NCI-H82 treated with DMSO at 0.1 percent for 48 hours (cell line): Measurements from ENCODE around the gene ANXA11.
A peak's percentile ranks its signal among the peaks of the same experiment; 100 is the strongest.

Experiments
- DNase-seq: peaks from one replicate; lab custom pipeline; 2025; ENCODE audit not compliant: unreplicated experiment; lab: John Stamatoyannopoulos, UW

ANXA11 gene

GRCh38 chr10:80188713-80189112 is 16.6 kb downstream of the ANXA11 start:
- no peak for DNase-seq

GRCh38 chr10:80187465-80188409 is 17.6 kb downstream of the ANXA11 start:
- no peak for DNase-seq

GRCh38 chr10:80187060-80187459 is 18.3 kb downstream of the ANXA11 start:
- no peak for DNase-seq

GRCh38 chr10:80186364-80187012 is 18.8 kb downstream of the ANXA11 start:
- DNase-seq = no peak

- no peak for DNase-seq
These were observed 19.6 kb downstream of the ANXA11 start for GRCh38 chr10:80185578-80186299.

- DNase-seq = no peak
These were observed 21.0 kb downstream of the ANXA11 start for GRCh38 chr10:80184291-80184690.

GRCh38 chr10:80183436-80183835 is 21.9 kb downstream of the ANXA11 start:
- no peak for DNase-seq

- DNase-seq = no peak
These were observed 22.4 kb downstream of the ANXA11 start for GRCh38 chr10:80182986-80183385.

GRCh38 chr10:80177781-80178636 is 27.3 kb downstream of the ANXA11 start:
- DNase-seq = no peak

- DNase-seq = no peak
These were observed 28.8 kb downstream of the ANXA11 start for GRCh38 chr10:80176526-80176925.

GRCh38 chr10:80174641-80175395 is 30.5 kb downstream of the ANXA11 start:
- DNase-seq = no peak

- DNase-seq = no peak
These were observed 31.9 kb downstream of the ANXA11 start for GRCh38 chr10:80173466-80173865.

GRCh38 chr10:80172896-80173295 is 32.4 kb downstream of the ANXA11 start:
- no peak for DNase-seq

GRCh38 chr10:80171248-80171660 is 34.1 kb downstream of the ANXA11 start:
- DNase-seq = no peak

- no peak for DNase-seq
These were observed 34.7 kb downstream of the ANXA11 start for GRCh38 chr10:80170641-80171040.

- no peak for DNase-seq
These were observed 35.3 kb downstream of the ANXA11 start for GRCh38 chr10:80170026-80170425.

- no peak for DNase-seq
These were observed 36.5 kb downstream of the ANXA11 start for GRCh38 chr10:80168679-80169380.

GRCh38 chr10:80168162-80168511 is 37.2 kb downstream of the ANXA11 start:
- peak; percentile 5 for DNase-seq

GRCh38 chr10:80167471-80168161 is 37.7 kb downstream of the ANXA11 start:
- DNase-seq = no peak
